HG02970 (cell line): ENCODE results near the gene TTC28.
"Not testable (repeated sequence)": the region's sequence is repeated elsewhere in the genome, so short reads cannot be mapped to it uniquely, and the experiment has no call there.

ENCODE experiments used
- ATAC-seq: cut with Tn5 transposase; IDR thresholded peaks from one replicate; pipeline ENCODE4 v1.9.1; 2021; ENCODE audit warnings: mild to moderate bottlenecking, moderate library complexity, moderate number of reproducible peaks; ENCODE audit not compliant: unreplicated experiment, low FRiP score

TTC28 gene

DNA sequence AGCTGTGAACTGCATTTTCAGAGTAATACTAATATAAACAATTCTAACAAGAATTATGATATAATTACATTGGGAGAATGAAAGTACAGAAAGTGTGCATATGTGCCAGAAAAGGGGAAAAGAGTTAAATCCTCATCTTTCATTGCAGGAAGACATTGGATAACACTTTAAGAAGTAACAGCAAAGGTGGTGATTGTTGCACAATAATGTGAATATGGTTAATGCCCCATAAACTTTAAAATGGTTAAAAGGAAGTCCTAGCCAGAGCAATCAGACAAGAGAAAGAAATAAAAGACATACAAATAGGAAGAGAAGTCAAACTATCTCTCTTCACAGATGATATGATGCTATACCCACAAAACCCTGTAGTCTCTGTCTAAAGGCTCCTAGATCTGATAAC is 111.5 kb downstream of the TTC28 start:
- no peak for ATAC-seq

DNA sequence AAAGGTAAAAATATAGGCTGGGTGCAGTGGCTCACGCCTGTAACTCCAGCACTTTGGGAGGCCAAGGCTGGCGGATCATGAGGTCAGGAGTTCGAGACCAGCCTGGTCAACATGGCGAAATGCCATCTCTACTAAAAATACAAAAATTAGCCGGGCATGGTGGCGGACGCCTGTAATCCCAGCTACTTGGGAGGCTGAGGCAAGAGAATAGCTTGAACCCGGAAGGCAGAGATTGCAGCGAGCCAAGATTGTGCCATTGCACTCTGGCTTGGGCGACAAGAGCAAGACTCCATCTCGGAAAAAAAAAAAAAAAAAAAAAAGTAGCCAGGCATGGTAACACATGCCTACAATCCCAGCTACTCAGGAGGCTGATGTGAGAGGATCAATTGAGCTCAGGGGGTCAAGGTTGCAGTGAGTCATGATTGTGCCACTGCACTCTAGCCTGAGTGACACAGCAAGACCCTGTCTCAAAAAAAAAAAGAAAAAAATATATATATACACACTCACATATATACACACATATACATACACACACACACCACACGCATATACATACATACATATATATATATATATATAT is 112.6 kb downstream of the TTC28 start:
- not testable (repeated sequence) for ATAC-seq

DNA sequence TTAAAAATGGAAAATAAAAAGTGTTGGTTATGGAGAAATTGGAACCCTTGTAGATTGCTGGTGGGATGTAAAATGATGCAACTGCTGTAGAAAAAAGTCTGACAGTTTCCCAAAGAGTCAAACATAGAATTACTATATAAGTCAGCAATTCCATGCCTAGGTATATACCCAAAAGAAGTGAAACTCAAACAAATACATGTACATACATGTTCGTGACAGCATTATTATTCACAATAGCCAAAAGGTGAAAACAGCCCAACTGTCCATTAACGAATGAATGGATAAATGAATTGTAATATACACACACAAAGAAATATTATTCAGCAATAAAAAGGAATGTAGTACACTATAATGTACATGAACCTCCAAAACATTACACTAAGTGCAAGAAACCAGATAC is 116.0 kb downstream of the TTC28 start:
- no peak for ATAC-seq

GRCh38 chr22:28562324-28562723 is 117.3 kb downstream of the TTC28 start:
- ATAC-seq = no peak

GRCh38 chr22:28560743-28561101 is 118.9 kb downstream of the TTC28 start:
- not testable (repeated sequence) for ATAC-seq

DNA sequence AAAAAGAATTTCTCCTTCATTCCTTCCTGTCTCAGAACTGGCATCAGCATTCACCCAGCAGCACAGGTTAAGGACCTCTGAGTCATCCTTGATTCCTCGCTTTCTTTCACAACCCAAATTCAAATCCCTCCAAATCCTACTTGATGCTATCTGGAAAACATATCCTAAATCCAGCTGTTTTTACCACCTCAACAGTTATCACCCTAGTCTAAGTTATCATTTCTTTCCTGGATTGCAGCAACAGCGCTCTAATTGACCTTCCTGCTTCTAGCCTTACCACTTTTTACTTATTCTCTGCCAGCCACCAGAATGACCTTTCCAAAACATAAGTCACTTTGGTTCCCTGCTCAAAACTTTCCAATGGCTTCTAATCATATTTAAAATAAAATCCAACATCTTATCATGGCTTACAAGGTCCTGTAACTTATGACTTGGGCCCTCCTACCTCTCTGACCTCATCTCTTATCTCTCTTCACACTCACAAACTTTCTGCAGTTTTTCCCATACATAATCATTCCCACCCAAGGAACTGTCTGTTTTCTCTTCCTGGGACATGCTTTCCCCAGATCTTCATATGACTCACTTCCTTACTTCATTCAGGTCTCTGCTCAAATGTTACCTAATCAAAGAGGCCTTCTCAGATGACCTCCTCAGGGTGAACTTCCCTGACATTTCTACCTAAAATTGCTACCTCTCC is 119.4 kb downstream of the TTC28 start:
- no peak for ATAC-seq

DNA sequence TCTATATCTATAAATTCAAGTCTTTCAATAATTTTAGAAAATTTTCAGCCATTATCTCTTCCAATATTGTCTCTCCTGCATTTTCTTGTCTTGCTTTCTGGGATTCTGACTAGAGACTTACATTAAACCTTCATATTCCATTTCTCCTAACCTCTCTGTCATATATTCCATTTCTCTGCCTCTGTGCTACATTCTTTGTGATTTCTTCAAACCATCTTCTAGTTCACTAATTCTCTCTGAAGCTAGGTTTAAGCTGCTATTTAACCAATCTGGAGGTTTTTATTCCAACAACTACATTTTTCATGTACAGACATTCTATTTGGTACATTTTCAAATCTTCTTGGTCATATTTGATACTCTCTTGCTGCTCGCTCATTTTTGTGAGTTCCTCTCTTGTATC is 122.5 kb downstream of the TTC28 start:
- ATAC-seq = no peak

DNA sequence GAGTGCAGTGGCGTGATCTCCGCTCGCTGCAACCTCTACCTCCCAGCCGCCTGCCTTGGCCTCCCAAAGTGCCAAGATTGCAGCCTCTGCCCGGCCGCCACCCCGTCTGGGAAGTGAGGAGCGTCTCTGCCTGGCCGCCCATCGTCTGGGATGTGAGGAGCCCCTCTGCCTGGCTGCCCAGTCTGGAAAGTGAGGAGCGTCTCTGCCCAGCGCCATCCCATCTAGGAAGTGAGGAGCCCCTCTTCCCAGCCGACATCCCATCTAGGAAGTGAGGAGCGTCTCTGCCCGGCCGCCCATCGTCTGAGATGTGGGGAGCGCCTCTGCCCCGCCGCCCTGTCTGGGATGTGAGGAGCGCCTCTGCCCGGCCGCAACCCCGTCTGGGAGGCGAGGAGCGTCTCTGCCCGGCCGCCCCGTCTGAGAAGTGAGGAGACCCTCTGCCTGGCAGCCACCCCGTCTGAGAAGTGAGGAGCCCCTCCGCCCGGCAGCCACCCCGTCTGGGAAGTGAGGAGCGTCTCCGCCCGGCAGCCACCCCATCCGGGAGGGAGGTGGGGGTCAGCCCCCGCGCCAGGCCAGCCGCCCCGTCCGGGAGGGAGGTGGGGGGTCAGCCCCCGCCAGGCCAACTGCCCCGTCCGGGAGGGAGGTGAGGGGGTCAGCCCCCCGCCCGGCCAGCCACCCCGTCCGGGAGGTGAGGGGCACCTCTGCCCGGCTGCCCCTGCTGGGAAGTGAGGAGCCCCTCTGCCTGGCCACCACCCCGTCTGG is 126.4 kb downstream of the TTC28 start:
- ATAC-seq = not testable (repeated sequence)

DNA sequence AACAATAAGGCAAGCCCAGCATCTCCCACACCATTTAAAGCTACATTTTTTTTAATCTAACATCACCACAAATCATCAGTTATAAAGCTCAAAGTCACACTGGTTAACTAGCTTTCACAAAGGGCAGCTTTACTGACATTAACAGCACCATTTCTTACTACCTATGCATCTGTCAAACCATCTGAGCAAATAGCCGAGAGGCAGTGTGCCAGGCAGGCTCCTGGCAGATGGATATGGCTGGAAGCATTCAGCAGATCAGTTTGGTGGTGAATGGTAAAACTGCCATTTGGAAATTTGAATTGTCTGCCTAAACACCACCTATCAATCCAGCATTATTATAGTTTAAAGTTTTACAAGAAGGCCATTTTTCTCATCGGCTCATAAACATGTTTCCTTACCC is 131.2 kb downstream of the TTC28 start:
- no peak for ATAC-seq

DNA sequence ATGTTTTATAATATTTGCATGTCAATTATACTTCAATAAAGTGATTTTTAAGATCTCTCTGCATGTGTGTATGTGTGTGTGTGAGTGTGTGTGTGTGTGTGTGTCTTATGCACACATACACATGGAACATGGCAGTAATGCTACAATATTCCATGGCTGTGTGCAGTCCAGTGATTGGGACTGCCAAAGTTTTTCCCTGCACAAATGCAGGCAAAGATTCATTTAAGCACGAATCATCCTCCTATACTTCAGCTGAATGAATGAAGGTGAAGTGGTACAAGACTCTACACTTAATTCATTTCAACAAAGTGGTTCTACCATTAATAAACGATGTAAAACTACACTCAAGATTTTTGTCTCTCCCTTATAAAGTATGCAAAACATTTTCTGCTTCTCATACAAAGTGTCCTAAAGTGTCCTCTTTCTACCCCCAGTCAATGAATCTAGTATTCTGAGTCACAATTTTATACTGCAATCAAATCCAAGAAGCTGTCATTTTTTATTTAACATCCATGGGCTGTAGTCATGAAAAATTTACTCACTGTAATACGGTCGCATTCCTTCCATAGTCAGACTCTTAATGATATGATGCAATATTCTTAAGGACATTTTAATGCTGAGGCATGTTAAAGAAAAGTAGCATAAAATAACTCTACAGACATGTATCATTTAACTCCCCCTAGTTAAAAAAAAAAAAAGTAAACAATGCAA is 132.4 kb downstream of the TTC28 start:
- ATAC-seq = no peak

DNA sequence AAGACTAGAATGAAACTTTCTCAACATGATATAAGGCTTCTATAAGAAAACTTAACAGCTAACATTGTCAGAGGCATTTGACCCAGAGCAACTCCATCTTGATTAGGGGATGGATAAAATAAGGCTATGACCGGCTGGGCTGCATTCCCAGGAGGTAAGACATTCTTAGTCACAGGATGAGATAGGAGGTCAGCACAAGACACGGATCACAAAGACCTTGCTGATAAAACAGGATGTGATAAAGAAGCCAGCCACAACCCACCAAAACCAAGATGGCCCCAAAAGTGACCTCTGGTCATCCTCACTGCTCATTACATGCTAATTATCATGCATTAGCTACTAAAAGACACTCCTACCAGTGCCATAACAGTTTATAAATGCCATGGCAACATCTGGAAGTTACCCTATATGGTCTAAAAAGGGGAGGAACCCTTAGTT is 135.2 kb downstream of the TTC28 start:
- no peak for ATAC-seq

GRCh38 chr22:28542980-28543621 is 136.5 kb downstream of the TTC28 start:
- no peak for ATAC-seq

GRCh38 chr22:28541137-28541536 is 138.5 kb downstream of the TTC28 start:
- no peak for ATAC-seq

DNA sequence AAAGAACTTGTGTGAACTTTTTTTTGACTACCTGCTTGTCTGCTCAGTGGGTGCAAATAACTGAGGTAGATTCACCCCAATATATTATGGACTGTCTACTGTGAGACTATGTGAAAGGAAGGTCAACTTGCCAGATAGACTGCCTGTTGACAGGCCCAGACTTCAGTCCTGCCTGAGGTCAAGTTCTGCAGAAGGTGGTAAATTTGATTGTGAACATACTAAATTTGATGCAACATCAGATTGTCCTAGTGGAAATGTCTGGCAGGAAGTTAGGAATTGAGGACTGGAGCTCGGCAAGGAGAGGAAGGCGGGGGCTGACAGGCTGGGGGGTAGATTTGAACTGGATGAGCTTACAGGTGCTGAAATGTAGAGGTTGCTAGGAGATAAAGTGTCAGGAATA is 140.7 kb downstream of the TTC28 start:
- ATAC-seq = no peak

- not testable (repeated sequence) for ATAC-seq
Measured at GRCh38 chr22:28530565-28530964, 149.1 kb downstream of the TTC28 start.

DNA sequence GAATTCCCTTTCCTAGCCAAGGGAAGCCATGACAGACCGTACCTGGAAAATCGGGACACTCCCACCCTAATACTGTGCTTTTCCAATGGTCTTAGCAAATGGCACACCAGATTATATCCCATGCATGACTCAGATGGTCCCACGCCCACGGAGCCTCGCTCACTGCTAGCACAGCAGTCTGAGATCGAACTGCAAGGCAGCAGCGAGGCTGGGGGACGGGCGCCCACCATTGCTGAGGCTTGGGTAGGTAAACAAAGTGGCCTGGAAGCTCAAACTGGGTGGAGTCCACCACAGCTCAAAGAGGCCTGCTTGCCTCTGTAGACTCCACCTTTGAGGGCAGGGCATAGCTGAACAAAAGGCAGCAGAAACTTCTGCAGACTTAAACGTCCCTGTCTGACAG is 150.5 kb downstream of the TTC28 start:
- not testable (repeated sequence) for ATAC-seq

- no peak for ATAC-seq
Measured at GRCh38 chr22:28521451-28521850, 158.2 kb downstream of the TTC28 start.

- ATAC-seq = no peak
Measured at GRCh38 chr22:28514321-28514821, 165.3 kb downstream of the TTC28 start.

- not testable (repeated sequence) for ATAC-seq
Measured at GRCh38 chr22:28512387-28512786, 167.3 kb downstream of the TTC28 start.

DNA sequence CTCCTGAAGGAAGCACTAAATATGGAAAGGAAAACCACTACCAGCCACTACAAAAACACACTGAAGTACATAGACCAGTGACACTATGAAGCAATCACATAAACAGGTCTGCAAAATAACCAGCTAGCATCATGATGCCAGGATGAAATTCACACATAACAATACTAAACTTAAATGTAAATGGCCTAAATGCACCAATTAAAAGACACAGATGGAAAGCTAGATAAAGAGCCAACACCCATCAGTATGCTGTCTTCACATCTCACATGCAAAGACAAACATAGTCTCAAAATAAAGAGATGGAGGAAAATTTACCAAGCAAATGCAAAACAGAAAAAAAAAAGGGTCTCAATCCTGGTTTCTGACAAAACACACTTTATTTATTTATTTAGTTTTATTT is 171.7 kb downstream of the TTC28 start:
- no peak for ATAC-seq
